ENCODE measurements around the gene NBPF11.
"Not testable (repeated sequence)": the region's sequence is repeated elsewhere in the genome, so short reads cannot be mapped to it uniquely, and the experiment has no call there.

NBPF11 gene

GRCh38 chr1:148078632-148079519 lies 73.2 kb downstream of the NBPF11 start:
- not testable (repeated sequence) for H3K4me2 ChIP-seq (ENCODE audit: low read depth, low read length, poor library complexity, severe bottlenecking); H3K27ac ChIP-seq (ENCODE audit: low read depth, low read length); H3K9ac ChIP-seq (ENCODE audit: low read length); H3K79me2 ChIP-seq (ENCODE audit: insufficient read depth, low read length); H3K9me2 ChIP-seq (replicated peaks; ENCODE audit: insufficient read depth, low read length); H3F3A ChIP-seq (ENCODE audit: insufficient read depth); H3K27me3 ChIP-seq (ENCODE audit: low read length); H2AFZ ChIP-seq (ENCODE audit: low read depth, low read length, severe bottlenecking); H3K9me3 ChIP-seq (ENCODE audit: insufficient read depth, low read length); H4K20me1 ChIP-seq (ENCODE audit: low read depth, low read length); H3K36me3 ChIP-seq (ENCODE audit: low read length); H3K4me3 ChIP-seq (ENCODE audit: insufficient read depth, low read length, poor library complexity, severe bottlenecking)

- not testable (repeated sequence) for H3K27me3 ChIP-seq (ENCODE audit: low read length); H3K4me3 ChIP-seq (ENCODE audit: insufficient read depth, low read length, poor library complexity, severe bottlenecking); H3K4me2 ChIP-seq (ENCODE audit: low read depth, low read length, poor library complexity, severe bottlenecking); H3K9me3 ChIP-seq (ENCODE audit: insufficient read depth, low read length); H3K27ac ChIP-seq (ENCODE audit: low read depth, low read length); H3K9ac ChIP-seq (ENCODE audit: low read length); H4K20me1 ChIP-seq (ENCODE audit: low read depth, low read length); H3K36me3 ChIP-seq (ENCODE audit: low read length); H3F3A ChIP-seq (ENCODE audit: insufficient read depth); H3K79me2 ChIP-seq (ENCODE audit: insufficient read depth, low read length); H2AFZ ChIP-seq (ENCODE audit: low read depth, low read length, severe bottlenecking); H3K9me2 ChIP-seq (replicated peaks; ENCODE audit: insufficient read depth, low read length)
Measured at GRCh38 chr1:148078090-148078489, 74.0 kb downstream of the NBPF11 start.

- not testable (repeated sequence) for H3K9ac ChIP-seq (ENCODE audit: low read length); H3K4me3 ChIP-seq (ENCODE audit: insufficient read depth, low read length, poor library complexity, severe bottlenecking); H2AFZ ChIP-seq (ENCODE audit: low read depth, low read length, severe bottlenecking); H3K27me3 ChIP-seq (ENCODE audit: low read length); H3F3A ChIP-seq (ENCODE audit: insufficient read depth); H3K36me3 ChIP-seq (ENCODE audit: low read length); H3K4me2 ChIP-seq (ENCODE audit: low read depth, low read length, poor library complexity, severe bottlenecking); H3K9me2 ChIP-seq (replicated peaks; ENCODE audit: insufficient read depth, low read length); H3K9me3 ChIP-seq (ENCODE audit: insufficient read depth, low read length); H3K27ac ChIP-seq (ENCODE audit: low read depth, low read length); H4K20me1 ChIP-seq (ENCODE audit: low read depth, low read length); H3K79me2 ChIP-seq (ENCODE audit: insufficient read depth, low read length)
Measured at GRCh38 chr1:148077458-148077857, 74.6 kb downstream of the NBPF11 start.

- H3F3A ChIP-seq (ENCODE audit: insufficient read depth); H3K4me3 ChIP-seq (ENCODE audit: insufficient read depth, low read length, poor library complexity, severe bottlenecking); H3K36me3 ChIP-seq (ENCODE audit: low read length); H3K9me2 ChIP-seq (replicated peaks; ENCODE audit: insufficient read depth, low read length); H3K4me2 ChIP-seq (ENCODE audit: low read depth, low read length, poor library complexity, severe bottlenecking); H3K9me3 ChIP-seq (ENCODE audit: insufficient read depth, low read length); H3K79me2 ChIP-seq (ENCODE audit: insufficient read depth, low read length); H4K20me1 ChIP-seq (ENCODE audit: low read depth, low read length); H2AFZ ChIP-seq (ENCODE audit: low read depth, low read length, severe bottlenecking); H3K27ac ChIP-seq (ENCODE audit: low read depth, low read length); H3K9ac ChIP-seq (ENCODE audit: low read length); H3K27me3 ChIP-seq (ENCODE audit: low read length): not testable (repeated sequence)
Measured at GRCh38 chr1:148073392-148073791, 78.7 kb downstream of the NBPF11 start.

GRCh38 chr1:148068606-148069005 lies 83.5 kb downstream of the NBPF11 start:
- H3K79me2 ChIP-seq (ENCODE audit: insufficient read depth, low read length); H3K36me3 ChIP-seq (ENCODE audit: low read length); H2AFZ ChIP-seq (ENCODE audit: low read depth, low read length, severe bottlenecking); H4K20me1 ChIP-seq (ENCODE audit: low read depth, low read length); H3K9ac ChIP-seq (ENCODE audit: low read length); H3K4me2 ChIP-seq (ENCODE audit: low read depth, low read length, poor library complexity, severe bottlenecking); H3K27ac ChIP-seq (ENCODE audit: low read depth, low read length); H3K9me3 ChIP-seq (ENCODE audit: insufficient read depth, low read length); H3K9me2 ChIP-seq (replicated peaks; ENCODE audit: insufficient read depth, low read length); H3K27me3 ChIP-seq (ENCODE audit: low read length); H3K4me3 ChIP-seq (ENCODE audit: insufficient read depth, low read length, poor library complexity, severe bottlenecking); H3F3A ChIP-seq (ENCODE audit: insufficient read depth): not testable (repeated sequence)

GRCh38 chr1:148068201-148068600 lies 83.9 kb downstream of the NBPF11 start:
- not testable (repeated sequence) for H3K36me3 ChIP-seq (ENCODE audit: low read length); H3K9me2 ChIP-seq (replicated peaks; ENCODE audit: insufficient read depth, low read length); H3K27me3 ChIP-seq (ENCODE audit: low read length); H3K79me2 ChIP-seq (ENCODE audit: insufficient read depth, low read length); H4K20me1 ChIP-seq (ENCODE audit: low read depth, low read length); H3K27ac ChIP-seq (ENCODE audit: low read depth, low read length); H3K4me3 ChIP-seq (ENCODE audit: insufficient read depth, low read length, poor library complexity, severe bottlenecking); H3F3A ChIP-seq (ENCODE audit: insufficient read depth); H3K4me2 ChIP-seq (ENCODE audit: low read depth, low read length, poor library complexity, severe bottlenecking); H2AFZ ChIP-seq (ENCODE audit: low read depth, low read length, severe bottlenecking); H3K9ac ChIP-seq (ENCODE audit: low read length); H3K9me3 ChIP-seq (ENCODE audit: insufficient read depth, low read length)

- H3K36me3 ChIP-seq (ENCODE audit: low read length); H3K27me3 ChIP-seq (ENCODE audit: low read length); H4K20me1 ChIP-seq (ENCODE audit: low read depth, low read length); H2AFZ ChIP-seq (ENCODE audit: low read depth, low read length, severe bottlenecking); H3K4me3 ChIP-seq (ENCODE audit: insufficient read depth, low read length, poor library complexity, severe bottlenecking); H3K9me2 ChIP-seq (replicated peaks; ENCODE audit: insufficient read depth, low read length); H3K9ac ChIP-seq (ENCODE audit: low read length); H3F3A ChIP-seq (ENCODE audit: insufficient read depth); H3K27ac ChIP-seq (ENCODE audit: low read depth, low read length); H3K9me3 ChIP-seq (ENCODE audit: insufficient read depth, low read length); H3K79me2 ChIP-seq (ENCODE audit: insufficient read depth, low read length): not testable (repeated sequence)
- H3K4me2 ChIP-seq (ENCODE audit: low read depth, low read length, poor library complexity, severe bottlenecking): peak overlapping the region; percentile 27
Measured at GRCh38 chr1:148060294-148060701, 91.8 kb downstream of the NBPF11 start.

- H3K9ac ChIP-seq (ENCODE audit: low read length); H3K9me3 ChIP-seq (ENCODE audit: insufficient read depth, low read length); H3K79me2 ChIP-seq (ENCODE audit: insufficient read depth, low read length); H3K4me2 ChIP-seq (ENCODE audit: low read depth, low read length, poor library complexity, severe bottlenecking); H4K20me1 ChIP-seq (ENCODE audit: low read depth, low read length); H3K36me3 ChIP-seq (ENCODE audit: low read length); H3K27ac ChIP-seq (ENCODE audit: low read depth, low read length); H3K27me3 ChIP-seq (ENCODE audit: low read length); H3K4me3 ChIP-seq (ENCODE audit: insufficient read depth, low read length, poor library complexity, severe bottlenecking); H3F3A ChIP-seq (ENCODE audit: insufficient read depth); H3K9me2 ChIP-seq (replicated peaks; ENCODE audit: insufficient read depth, low read length); H2AFZ ChIP-seq (ENCODE audit: low read depth, low read length, severe bottlenecking): not testable (repeated sequence)
Measured at GRCh38 chr1:148057384-148057783, 94.7 kb downstream of the NBPF11 start.

Data from SU-DHL-6 (cell line).